ENCODE data around the gene KERA.

The KERA gene

GRCh38 chr12:91072931-91073330 is 15.1 kb upstream of the KERA start:
- DNase-seq: no peak

GRCh38 chr12:91070936-91071335 is 13.1 kb upstream of the KERA start:
- no peak for DNase-seq

- DNase-seq: no peak
These were observed 7.6 kb upstream of the KERA start for GRCh38 chr12:91065396-91065795.

- no peak for DNase-seq
These were observed 6.8 kb upstream of the KERA start for GRCh38 chr12:91064640-91065039.

- no peak for DNase-seq
These were observed 3.3 kb upstream of the KERA start for GRCh38 chr12:91061091-91061490.

- DNase-seq: no peak
These were observed 1.4 kb upstream of the KERA start for GRCh38 chr12:91059211-91059610.

GRCh38 chr12:91058786-91059185 is 962 bp upstream of the KERA start:
- DNase-seq: no peak

- no peak for DNase-seq
These were observed 1.3 kb downstream of the KERA start for GRCh38 chr12:91056488-91056887.

GRCh38 chr12:91055976-91056375 is 1.8 kb downstream of the KERA start:
- DNase-seq: no peak

GRCh38 chr12:91053951-91054715 is 3.7 kb downstream of the KERA start:
- DNase-seq: no peak

- DNase-seq: no peak
These were observed 5.8 kb downstream of the KERA start for GRCh38 chr12:91052026-91052425.

- DNase-seq: no peak
These were observed 13.2 kb downstream of the KERA start for GRCh38 chr12:91044586-91044985.

- no peak for DNase-seq
These were observed 14.4 kb downstream of the KERA start for GRCh38 chr12:91043408-91043807.

- DNase-seq: no peak
These were observed 17.6 kb downstream of the KERA start for GRCh38 chr12:91040096-91040755.

- no peak for DNase-seq
These were observed 20.5 kb downstream of the KERA start for GRCh38 chr12:91037276-91037675.

- DNase-seq: no peak
These were observed 24.6 kb downstream of the KERA start for GRCh38 chr12:91033251-91033650.

- no peak for DNase-seq
These were observed 34.4 kb downstream of the KERA start for GRCh38 chr12:91023326-91024004.

- DNase-seq: no peak
These were observed 36.7 kb downstream of the KERA start for GRCh38 chr12:91021076-91021475.

- DNase-seq: no peak
These were observed 38.4 kb downstream of the KERA start for GRCh38 chr12:91019455-91019854.

GRCh38 chr12:91017511-91018263 is 40.1 kb downstream of the KERA start:
- DNase-seq: no peak

- no peak for DNase-seq
These were observed 40.8 kb downstream of the KERA start for GRCh38 chr12:91017043-91017442.

GRCh38 chr12:91009319-91009950 is 48.4 kb downstream of the KERA start:
- DNase-seq: no peak
